A204.1 (cell line): ENCODE data around the gene TFAP2B.

Source experiments
- FAIRE-seq: peaks from 2 replicates; lab custom pipeline; 2012; peaks lifted over from hg19 to GRCh38; lab: Jason Lieb, UNC

The TFAP2B gene

GRCh38 chr6:50818673-50819072 is at the start of gene TFAP2B:
TFAP2B (plus strand) TSS chr6:50818871; CDS start chr6:50818892, 21 bp downstream.
- no peak for FAIRE-seq

- no peak for FAIRE-seq
These were observed 40.0 kb upstream of the TFAP2B start for GRCh38 chr6:50778696-50779095.

GRCh38 chr6:50780382-50780781 is 38.3 kb upstream of the TFAP2B start:
- no peak for FAIRE-seq

GRCh38 chr6:50785921-50786320 is 32.8 kb upstream of the TFAP2B start:
- FAIRE-seq: no peak

GRCh38 chr6:50791900-50792508 is 26.7 kb upstream of the TFAP2B start:
- FAIRE-seq: peak; percentile 95

- no peak for FAIRE-seq
These were observed 25.9 kb upstream of the TFAP2B start for GRCh38 chr6:50792771-50793170.

- FAIRE-seq: no peak
These were observed 23.1 kb upstream of the TFAP2B start for GRCh38 chr6:50795574-50795973.

GRCh38 chr6:50804283-50804682 is 14.4 kb upstream of the TFAP2B start:
- no peak for FAIRE-seq

- no peak for FAIRE-seq
These were observed 11.6 kb upstream of the TFAP2B start for GRCh38 chr6:50807035-50807434.

GRCh38 chr6:50815436-50816114 is 3.1 kb upstream of the TFAP2B start:
- FAIRE-seq: peak; percentile 68

GRCh38 chr6:50816115-50816675 is 2.5 kb upstream of the TFAP2B start:
- FAIRE-seq: peak; percentile 97

GRCh38 chr6:50816947-50817645 is 1.6 kb upstream of the TFAP2B start:
- no peak for FAIRE-seq

- no peak for FAIRE-seq
These were observed 1.1 kb upstream of the TFAP2B start for GRCh38 chr6:50817646-50817950.

GRCh38 chr6:50818020-50818419 is 651 bp upstream of the TFAP2B start:
- no peak for FAIRE-seq

- no peak for FAIRE-seq
These were observed 814 bp downstream of the TFAP2B start for GRCh38 chr6:50819466-50819903.

GRCh38 chr6:50819904-50820868 is 1.5 kb downstream of the TFAP2B start:
- no peak for FAIRE-seq

- FAIRE-seq: no peak
These were observed 2.2 kb downstream of the TFAP2B start for GRCh38 chr6:50820869-50821264.

GRCh38 chr6:50821441-50822077 is 2.9 kb downstream of the TFAP2B start:
- no peak for FAIRE-seq

- no peak for FAIRE-seq
These were observed 3.4 kb downstream of the TFAP2B start for GRCh38 chr6:50822078-50822476.

- no peak for FAIRE-seq
These were observed 4.6 kb downstream of the TFAP2B start for GRCh38 chr6:50823094-50823920.

GRCh38 chr6:50824552-50824951 is 5.9 kb downstream of the TFAP2B start:
- no peak for FAIRE-seq
